Measurements from ENCODE around the gene ARID3B. TPM values are rescaled to one million over a fixed set of nuclear protein-coding genes. Genes with fewer than 3 reads are reported as not detected.
A peak's percentile ranks its signal among the peaks of the same experiment; 100 is the strongest.
"Not testable (repeated sequence)": the region's sequence is repeated elsewhere in the genome, so short reads cannot be mapped to it uniquely, and the experiment has no call there.

Gene ARID3B
- total and polyA plus RNA-seq, 4 donors = 6.6 to 10.5 (median 10.2) TPM

DNA sequence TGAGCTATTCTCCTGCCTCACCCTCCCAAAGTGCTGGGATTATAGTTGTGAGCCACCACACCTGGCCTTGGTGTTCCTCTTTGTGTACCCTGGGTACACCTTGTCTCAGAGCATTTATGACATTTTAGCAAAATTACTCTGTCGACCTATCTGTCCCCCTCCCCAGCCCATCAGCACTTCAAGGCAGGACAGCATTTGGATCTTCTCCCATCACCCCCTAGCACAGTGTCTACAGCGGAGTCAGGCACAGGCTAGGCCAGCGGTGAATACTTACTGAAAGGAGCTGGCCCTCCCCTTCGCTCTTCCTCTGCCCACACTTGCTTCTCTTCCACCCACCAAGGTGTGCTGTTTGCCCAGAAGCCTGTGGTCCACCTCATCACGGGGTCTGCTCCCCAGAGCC lies 54.3 kb downstream of the ARID3B start:
- no peak overlapping the region for H3K4me3 ChIP-seq
- no peak overlapping the region for H3K27ac ChIP-seq (ENCODE audit: low read depth in 1 of 2, low read length in 1 of 2)
- no peaks in the 10 kb centered on the region for H3K27me3 ChIP-seq (ENCODE audit: control insufficient read depth in 3 of 3, insufficient read depth in 3 of 3, low read length in 2 of 3)
- DNase-seq (no peak), ATAC-seq (ENCODE audit: insufficient read depth, low FRiP score) (no peak)
- no peaks in the 10 kb centered on the region for H3K9me3 ChIP-seq (ENCODE audit: control insufficient read depth in 4 of 4, insufficient read depth in 3 of 4, low read length in 3 of 4)
- TF ChIP-seq, protein P1, sequence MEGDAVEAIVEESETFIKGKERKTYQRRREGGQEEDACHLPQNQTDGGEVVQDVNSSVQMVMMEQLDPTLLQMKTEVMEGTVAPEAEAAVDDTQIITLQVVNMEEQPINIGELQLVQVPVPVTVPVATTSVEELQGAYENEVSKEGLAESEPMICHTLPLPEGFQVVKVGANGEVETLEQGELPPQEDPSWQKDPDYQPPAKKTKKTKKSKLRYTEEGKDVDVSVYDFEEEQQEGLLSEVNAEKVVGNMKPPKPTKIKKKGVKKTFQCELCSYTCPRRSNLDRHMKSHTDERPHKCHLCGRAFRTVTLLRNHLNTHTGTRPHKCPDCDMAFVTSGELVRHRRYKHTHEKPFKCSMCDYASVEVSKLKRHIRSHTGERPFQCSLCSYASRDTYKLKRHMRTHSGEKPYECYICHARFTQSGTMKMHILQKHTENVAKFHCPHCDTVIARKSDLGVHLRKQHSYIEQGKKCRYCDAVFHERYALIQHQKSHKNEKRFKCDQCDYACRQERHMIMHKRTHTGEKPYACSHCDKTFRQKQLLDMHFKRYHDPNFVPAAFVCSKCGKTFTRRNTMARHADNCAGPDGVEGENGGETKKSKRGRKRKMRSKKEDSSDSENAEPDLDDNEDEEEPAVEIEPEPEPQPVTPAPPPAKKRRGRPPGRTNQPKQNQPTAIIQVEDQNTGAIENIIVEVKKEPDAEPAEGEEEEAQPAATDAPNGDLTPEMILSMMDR (IDR thresholded peaks at IDR 0.05; ENCODE audit: control extremely low read depth, extremely low read depth) = no peak
- H3K36me3 ChIP-seq (ENCODE audit: control insufficient read depth in 4 of 4, insufficient read depth in 4 of 4, low read length in 4 of 4) = peaks cover 0 to 33% (median 13%) of the 10 kb centered on the region in 4 donors
- 95 to 96% methylated on average over 5 of the region's 5 CpGs for WGBS, 2 donors
- H3K9ac ChIP-seq (ENCODE audit: insufficient read depth in 1 of 2, low read length in 2 of 2) = no peak overlapping the region
- peaks cover 0 to 19% (median 10%) of the 10 kb centered on the region in 5 donors for H3K4me1 ChIP-seq (ENCODE audit: control insufficient read depth in 5 of 5, insufficient read depth in 5 of 5, low read length in 5 of 5)

- 85 to 91% methylated on average over 10 of the region's 11 CpGs for WGBS, 2 donors
- ATAC-seq (ENCODE audit: insufficient read depth, low FRiP score); DNase-seq; H3K27ac ChIP-seq (ENCODE audit: low read depth in 1 of 2, low read length in 1 of 2); H3K27me3 ChIP-seq (ENCODE audit: control insufficient read depth in 3 of 3, insufficient read depth in 3 of 3, low read length in 2 of 3); H3K4me3 ChIP-seq; H3K9ac ChIP-seq (ENCODE audit: insufficient read depth in 1 of 2, low read length in 2 of 2); H3K9me3 ChIP-seq (ENCODE audit: control insufficient read depth in 4 of 4, insufficient read depth in 3 of 4, low read length in 3 of 4): not testable (repeated sequence)
- Histone ChIP-seq H3K36me3 (ENCODE audit: control insufficient read depth in 4 of 4, insufficient read depth in 4 of 4, low read length in 4 of 4) (peaks cover 0 to 21% (median 10%) of the 10 kb centered on the region in 4 donors), H3K4me1 (ENCODE audit: control insufficient read depth in 5 of 5, insufficient read depth in 5 of 5, low read length in 5 of 5) (peaks cover 0 to 19% (median 10%) of the 10 kb centered on the region in 5 donors)
Observed at GRCh38 chr15:74596736-74597135, 55.7 kb downstream of the ARID3B start.

DNA sequence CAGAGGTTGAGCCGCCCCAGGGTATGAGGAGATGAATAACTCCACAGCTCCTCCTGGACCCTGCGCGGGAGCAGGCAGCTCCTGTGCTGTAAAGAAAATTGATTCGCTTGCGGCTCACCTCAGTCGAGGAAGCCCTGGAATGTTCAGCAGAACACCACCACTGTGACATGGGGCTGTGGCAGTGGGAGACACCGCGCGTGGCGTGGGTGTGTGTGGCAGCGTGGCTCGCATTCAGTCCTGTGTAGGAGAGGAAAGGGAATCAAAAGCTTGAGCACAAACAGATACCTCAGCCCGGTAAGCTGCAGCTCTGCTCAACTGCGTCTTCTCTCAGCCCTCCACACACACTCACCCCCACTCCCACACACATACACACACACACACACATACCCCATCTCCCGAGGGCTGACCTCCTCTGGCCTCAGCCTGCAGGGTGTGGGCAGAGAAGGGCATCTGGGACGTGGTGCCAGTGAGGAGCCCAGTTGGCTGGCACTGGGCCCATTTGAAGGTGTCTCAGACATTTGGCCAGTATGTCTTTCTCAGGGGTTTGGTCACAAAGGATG lies 56.2 kb downstream of the ARID3B start:
- H3K27ac ChIP-seq (ENCODE audit: low read depth in 1 of 2, low read length in 1 of 2); DNase-seq; ATAC-seq (ENCODE audit: insufficient read depth, low FRiP score); H3K4me3 ChIP-seq; H3K9me3 ChIP-seq (ENCODE audit: control insufficient read depth in 4 of 4, insufficient read depth in 3 of 4, low read length in 3 of 4); H3K27me3 ChIP-seq (ENCODE audit: control insufficient read depth in 3 of 3, insufficient read depth in 3 of 3, low read length in 2 of 3); H3K9ac ChIP-seq (ENCODE audit: insufficient read depth in 1 of 2, low read length in 2 of 2): not testable (repeated sequence)
- H3K36me3 ChIP-seq (ENCODE audit: control insufficient read depth in 4 of 4, insufficient read depth in 4 of 4, low read length in 4 of 4) = peaks cover 0 to 17% (median 7%) of the 10 kb centered on the region in 4 donors
- WGBS, 2 donors = 92 to 93% methylated on average over 14 to 16 of the region's 16 CpGs
- H3K4me1 ChIP-seq (ENCODE audit: control insufficient read depth in 5 of 5, insufficient read depth in 5 of 5, low read length in 5 of 5) = peaks cover 0 to 19% (median 10%) of the 10 kb centered on the region in 5 donors

- TF ChIP-seq, protein P1 (IDR thresholded peaks at IDR 0.05; ENCODE audit: control extremely low read depth, extremely low read depth) = no peak
- 0 to 1% methylated on average over 26 of the region's 26 CpGs for WGBS, 2 donors
- peaks cover 0 to 9% (median 2%) of the 10 kb centered on the region in 4 donors for H3K36me3 ChIP-seq (ENCODE audit: control insufficient read depth in 4 of 4, insufficient read depth in 4 of 4, low read length in 4 of 4)
- ATAC-seq (ENCODE audit: insufficient read depth, low FRiP score) (peak; percentile 95), DNase-seq (peak; percentile 94)
- H3K27ac ChIP-seq (ENCODE audit: low read depth in 1 of 2, low read length in 1 of 2) = peak overlapping the region; percentile 80 to 85
- H3K4me1 ChIP-seq (ENCODE audit: control insufficient read depth in 5 of 5, insufficient read depth in 5 of 5, low read length in 5 of 5) = peaks cover 0 to 19% (median 10%) of the 10 kb centered on the region in 5 donors
- peak overlapping the region; percentile 50 for H3K4me3 ChIP-seq
- H3K9me3 ChIP-seq (ENCODE audit: control insufficient read depth in 4 of 4, insufficient read depth in 3 of 4, low read length in 3 of 4) = no peaks in the 10 kb centered on the region
- H3K27me3 ChIP-seq (ENCODE audit: control insufficient read depth in 3 of 3, insufficient read depth in 3 of 3, low read length in 2 of 3) = no peaks in the 10 kb centered on the region
- peak overlapping the region in 1 of 2 donors; percentile 80 for H3K9ac ChIP-seq (ENCODE audit: insufficient read depth in 1 of 2, low read length in 2 of 2)
Observed at GRCh38 chr15:74598126-74598842, 57.3 kb downstream of the ARID3B start.
